Measurements from ENCODE around the gene TIMMDC1.
"Not testable (repeated sequence)": the region's sequence is repeated elsewhere in the genome, so short reads cannot be mapped to it uniquely, and the experiment has no call there.

The TIMMDC1 gene

DNA sequence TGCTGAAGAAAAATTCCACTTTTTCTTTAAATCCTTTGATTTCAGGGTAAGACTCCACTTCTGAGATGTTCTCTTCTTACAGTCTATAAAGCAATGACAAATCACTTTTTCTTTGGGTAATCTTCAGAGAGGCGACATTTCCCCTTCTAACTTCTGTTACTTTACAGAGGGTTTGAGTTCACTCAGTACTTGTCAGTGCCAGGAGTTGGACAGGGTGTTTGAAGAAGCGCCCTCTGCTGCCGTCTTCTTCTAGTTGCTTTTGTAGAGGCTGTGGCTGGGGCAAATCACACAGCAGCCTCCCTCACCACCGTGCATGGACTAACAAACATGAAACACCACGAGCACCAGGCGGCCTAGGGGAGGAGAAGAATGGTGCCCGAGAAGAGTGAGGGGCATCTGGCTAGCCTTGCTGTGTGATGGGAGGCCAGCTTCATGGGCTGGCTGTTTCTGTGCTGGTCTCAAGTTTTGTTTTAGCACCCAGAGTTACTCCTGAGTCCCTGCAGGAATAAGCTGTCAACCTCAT is 61.2 kb downstream of the TIMMDC1 start, which contains the start of gene CD80:
Gene CD80 (minus strand): TSS at position 174 of the 523 bp plus-strand sequence. CDS start 1,886 bp downstream, outside the sequence.
- Histone ChIP-seq H3K27ac (ENCODE audit: poor library complexity, severe bottlenecking) (no peak within 1 kb of the TSS), H3K4me1 (ENCODE audit: insufficient read depth, poor library complexity, severe bottlenecking) (no peaks in the 10 kb centered on the region), H3K9me3 (ENCODE audit: severe bottlenecking) (no peaks in the 10 kb centered on the region), H3K36me3 (ENCODE audit: low read depth) (no peaks in the 10 kb centered on the region), H3K4me3 (ENCODE audit: severe bottlenecking) (no peak within 1 kb of the TSS), H3K27me3 (ENCODE audit: insufficient read depth, poor library complexity, severe bottlenecking) (no peaks in the 10 kb centered on the region)
- ATAC-seq (ENCODE audit: low read depth) (peak; percentile 61; the same call in 2 of the 3 replicates), DNase-seq (ENCODE audit: low spot score) (no peak)
- TF ChIP-seq, protein P1, sequence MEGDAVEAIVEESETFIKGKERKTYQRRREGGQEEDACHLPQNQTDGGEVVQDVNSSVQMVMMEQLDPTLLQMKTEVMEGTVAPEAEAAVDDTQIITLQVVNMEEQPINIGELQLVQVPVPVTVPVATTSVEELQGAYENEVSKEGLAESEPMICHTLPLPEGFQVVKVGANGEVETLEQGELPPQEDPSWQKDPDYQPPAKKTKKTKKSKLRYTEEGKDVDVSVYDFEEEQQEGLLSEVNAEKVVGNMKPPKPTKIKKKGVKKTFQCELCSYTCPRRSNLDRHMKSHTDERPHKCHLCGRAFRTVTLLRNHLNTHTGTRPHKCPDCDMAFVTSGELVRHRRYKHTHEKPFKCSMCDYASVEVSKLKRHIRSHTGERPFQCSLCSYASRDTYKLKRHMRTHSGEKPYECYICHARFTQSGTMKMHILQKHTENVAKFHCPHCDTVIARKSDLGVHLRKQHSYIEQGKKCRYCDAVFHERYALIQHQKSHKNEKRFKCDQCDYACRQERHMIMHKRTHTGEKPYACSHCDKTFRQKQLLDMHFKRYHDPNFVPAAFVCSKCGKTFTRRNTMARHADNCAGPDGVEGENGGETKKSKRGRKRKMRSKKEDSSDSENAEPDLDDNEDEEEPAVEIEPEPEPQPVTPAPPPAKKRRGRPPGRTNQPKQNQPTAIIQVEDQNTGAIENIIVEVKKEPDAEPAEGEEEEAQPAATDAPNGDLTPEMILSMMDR (IDR thresholded peaks at IDR 0.05; ENCODE audit: poor library complexity, severe bottlenecking) = peak; percentile 41

DNA sequence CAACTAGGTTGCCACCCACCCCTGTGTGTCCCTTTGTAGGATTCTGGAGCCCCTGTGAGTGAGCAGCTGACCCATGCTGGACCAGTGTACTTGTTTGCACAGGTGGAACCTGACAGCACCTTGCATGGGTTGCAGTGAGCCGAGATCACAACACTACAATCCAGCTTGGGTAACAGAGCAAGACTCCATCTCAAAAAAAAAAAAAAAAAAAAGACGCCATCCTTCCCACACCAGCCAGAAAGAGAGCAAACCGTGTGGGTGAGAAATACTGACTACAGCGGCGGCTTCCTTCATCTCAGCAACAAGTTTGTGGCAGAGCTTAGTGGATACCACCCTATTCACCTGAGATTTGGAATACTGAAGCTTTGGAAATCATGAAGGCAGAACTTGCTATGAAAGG is 61.8 kb downstream of the TIMMDC1 start:
- H3K27me3 ChIP-seq (ENCODE audit: insufficient read depth, poor library complexity, severe bottlenecking) = no peaks in the 10 kb centered on the region
- DNase-seq (ENCODE audit: low spot score) (no peak), ATAC-seq (ENCODE audit: low read depth) (no peak)
- no peaks in the 10 kb centered on the region for H3K9me3 ChIP-seq (ENCODE audit: severe bottlenecking)
- H3K4me3 ChIP-seq (ENCODE audit: severe bottlenecking) = no peak overlapping the region
- H3K36me3 ChIP-seq (ENCODE audit: low read depth) = no peaks in the 10 kb centered on the region
- TF ChIP-seq, protein P1 (IDR thresholded peaks at IDR 0.05; ENCODE audit: poor library complexity, severe bottlenecking) = no peak
- no peaks in the 10 kb centered on the region for H3K4me1 ChIP-seq (ENCODE audit: insufficient read depth, poor library complexity, severe bottlenecking)
- H3K27ac ChIP-seq (ENCODE audit: poor library complexity, severe bottlenecking) = no peak overlapping the region

DNA sequence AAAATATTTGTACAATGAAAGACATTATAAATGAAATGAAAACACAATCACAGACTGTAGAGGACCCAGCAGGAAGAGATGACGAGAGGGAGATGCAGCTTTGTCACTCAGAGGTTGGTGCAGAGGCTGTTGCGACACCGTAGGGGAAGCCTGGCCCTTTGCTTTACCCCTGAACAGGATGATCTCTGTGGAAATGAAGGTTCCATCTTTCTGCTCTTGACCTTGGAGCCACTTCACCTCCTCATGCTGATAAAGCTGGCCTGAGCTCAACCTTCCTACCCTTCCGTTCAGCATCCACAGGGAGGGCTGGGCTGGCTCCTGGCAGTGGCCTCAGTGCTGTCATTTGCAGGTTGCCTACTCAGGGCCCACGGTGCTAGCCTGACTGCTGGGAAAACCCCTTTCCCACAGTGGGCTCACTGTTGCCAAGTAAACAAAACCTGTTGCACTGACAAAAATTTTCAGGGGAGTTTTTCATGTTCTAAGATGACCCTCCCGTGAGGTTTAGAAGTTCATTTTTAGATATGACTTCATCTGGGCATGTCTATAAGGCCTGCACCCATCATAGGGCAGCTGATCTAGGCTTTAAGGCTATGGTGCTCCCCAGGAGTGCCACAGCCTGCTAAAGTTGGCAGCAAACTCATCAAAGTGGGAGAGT is 64.1 kb downstream of the TIMMDC1 start:
- TF ChIP-seq, protein P1 (IDR thresholded peaks at IDR 0.05; ENCODE audit: poor library complexity, severe bottlenecking) = no peak
- no peak for DNase-seq (ENCODE audit: low spot score)

DNA sequence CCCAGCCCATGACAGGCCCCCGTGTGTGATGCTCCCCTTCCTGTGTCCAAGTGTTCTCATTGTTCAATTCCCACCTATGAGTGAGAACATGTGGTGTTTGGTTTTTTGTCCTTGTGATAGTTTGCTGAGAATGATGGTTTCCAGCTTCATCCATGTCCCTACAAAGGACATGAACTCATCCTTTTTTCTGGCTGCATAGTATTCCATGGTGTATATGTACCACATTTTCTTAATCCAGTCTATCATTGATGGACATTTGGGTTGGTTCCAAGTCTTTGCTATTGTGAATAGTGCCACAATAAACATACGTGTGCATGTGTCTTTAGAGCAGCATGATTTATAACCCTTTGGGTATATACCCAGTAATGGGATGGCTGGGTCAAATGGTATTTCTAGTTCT is 65.0 kb downstream of the TIMMDC1 start:
- not testable (repeated sequence) for H3K9me3 ChIP-seq (ENCODE audit: severe bottlenecking); H3K36me3 ChIP-seq (ENCODE audit: low read depth); DNase-seq (ENCODE audit: low spot score); H3K4me3 ChIP-seq (ENCODE audit: severe bottlenecking); ATAC-seq (ENCODE audit: low read depth); H3K27ac ChIP-seq (ENCODE audit: poor library complexity, severe bottlenecking); H3K4me1 ChIP-seq (ENCODE audit: insufficient read depth, poor library complexity, severe bottlenecking); H3K27me3 ChIP-seq (ENCODE audit: insufficient read depth, poor library complexity, severe bottlenecking)

More for the DNA sequence above, 64.1 kb downstream of the TIMMDC1 start:
- H3K36me3 ChIP-seq (ENCODE audit: low read depth) = no peaks in the 10 kb centered on the region
- no peaks in the 10 kb centered on the region for H3K9me3 ChIP-seq (ENCODE audit: severe bottlenecking)
- H3K4me3 ChIP-seq (ENCODE audit: severe bottlenecking) = no peak overlapping the region
- no peaks in the 10 kb centered on the region for H3K4me1 ChIP-seq (ENCODE audit: insufficient read depth, poor library complexity, severe bottlenecking)
- ATAC-seq (ENCODE audit: low read depth) = no peak
- no peaks in the 10 kb centered on the region for H3K27me3 ChIP-seq (ENCODE audit: insufficient read depth, poor library complexity, severe bottlenecking)
- H3K27ac ChIP-seq (ENCODE audit: poor library complexity, severe bottlenecking) = no peak overlapping the region

DNA sequence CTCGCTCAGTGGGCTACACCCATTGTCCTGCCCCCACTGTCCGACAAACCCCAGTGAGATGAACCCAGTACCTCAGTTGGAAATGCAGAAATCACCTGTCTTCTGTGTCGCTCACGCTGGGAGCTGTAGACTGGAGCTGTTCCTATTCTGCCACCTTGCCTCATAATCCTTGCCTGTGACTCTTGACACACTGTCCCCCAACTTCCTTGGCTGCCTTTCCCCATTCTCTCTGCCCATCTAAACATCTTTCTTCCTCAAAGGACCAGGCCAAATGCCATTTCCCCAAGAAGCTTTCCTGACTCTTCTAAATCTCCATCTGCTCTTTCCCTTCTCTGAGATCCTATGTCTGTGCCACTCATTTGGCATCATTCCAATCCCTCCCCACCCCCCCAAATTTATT is 70.8 kb downstream of the TIMMDC1 start:
- Histone ChIP-seq H3K27me3 (ENCODE audit: insufficient read depth, poor library complexity, severe bottlenecking) (no peaks in the 10 kb centered on the region), H3K9me3 (ENCODE audit: severe bottlenecking) (no peaks in the 10 kb centered on the region), H3K27ac (ENCODE audit: poor library complexity, severe bottlenecking) (no peak overlapping the region), H3K4me1 (ENCODE audit: insufficient read depth, poor library complexity, severe bottlenecking) (no peaks in the 10 kb centered on the region), H3K36me3 (ENCODE audit: low read depth) (no peaks in the 10 kb centered on the region), H3K4me3 (ENCODE audit: severe bottlenecking) (no peak overlapping the region)
- TF ChIP-seq, protein P1 (IDR thresholded peaks at IDR 0.05; ENCODE audit: poor library complexity, severe bottlenecking) = no peak
- no peak for DNase-seq (ENCODE audit: low spot score)
- ATAC-seq (ENCODE audit: low read depth) = no peak
